Measurements from ENCODE around the gene ATP6V1A.

The ATP6V1A gene

GRCh38 chr3:113805249-113805648, 58.4 kb downstream of the ATP6V1A start:
- Mint-ChIP-seq H3K36me3 (ENCODE audit: low read depth) (peaks cover 60% of the 10 kb centered on the region), H3K4me1 (no peaks in the 10 kb centered on the region), H3K27ac (no peak overlapping the region), H3K9me3 (no peaks in the 10 kb centered on the region), H3K27me3 (ENCODE audit: low read depth, poor library complexity) (peaks cover 3% of the 10 kb centered on the region), H3K4me3 (no peak overlapping the region)
- DNase-seq = no peak
- TF ChIP-seq CTCF (IDR thresholded peaks at IDR 0.05) = no peak

GRCh38 chr3:113812854-113813253, 66.0 kb downstream of the ATP6V1A start:
- H3K27me3 Mint-ChIP-seq (ENCODE audit: low read depth, poor library complexity) = no peaks in the 10 kb centered on the region
- no peak for TF ChIP-seq CTCF (IDR thresholded peaks at IDR 0.05)
- peak overlapping the region; percentile 28 for H3K27ac Mint-ChIP-seq

GRCh38 chr3:113819866-113820265, 73.0 kb downstream of the ATP6V1A start:
- no peak for DNase-seq
- Mint-ChIP-seq H3K27ac (no peak overlapping the region), H3K4me3 (no peak overlapping the region), H3K4me1 (peaks cover 4% of the 10 kb centered on the region), H3K9me3 (no peaks in the 10 kb centered on the region), H3K36me3 (ENCODE audit: low read depth) (no peaks in the 10 kb centered on the region), H3K27me3 (ENCODE audit: low read depth, poor library complexity) (no peaks in the 10 kb centered on the region)
- no peak for TF ChIP-seq CTCF (IDR thresholded peaks at IDR 0.05)

More at GRCh38 chr3:113812854-113813253, 66.0 kb downstream of the ATP6V1A start:
- H3K4me3 Mint-ChIP-seq = no peak overlapping the region
- H3K36me3 Mint-ChIP-seq (ENCODE audit: low read depth) = peaks cover 8% of the 10 kb centered on the region
- no peaks in the 10 kb centered on the region for H3K4me1 Mint-ChIP-seq
- DNase-seq = no peak
- H3K9me3 Mint-ChIP-seq = no peaks in the 10 kb centered on the region

- no peak for DNase-seq
Measured at GRCh38 chr3:113825090-113825489, 78.3 kb downstream of the ATP6V1A start.

GRCh38 chr3:113828600-113828999, 81.8 kb downstream of the ATP6V1A start:
- Mint-ChIP-seq H3K27ac (no peak overlapping the region), H3K36me3 (ENCODE audit: low read depth) (no peaks in the 10 kb centered on the region), H3K4me3 (no peak overlapping the region), H3K27me3 (ENCODE audit: low read depth, poor library complexity) (peaks cover 3% of the 10 kb centered on the region), H3K4me1 (no peaks in the 10 kb centered on the region), H3K9me3 (no peaks in the 10 kb centered on the region)
- no peak for DNase-seq
- no peak for TF ChIP-seq CTCF (IDR thresholded peaks at IDR 0.05)

More at GRCh38 chr3:113825090-113825489, 78.3 kb downstream of the ATP6V1A start:
- TF ChIP-seq CTCF (IDR thresholded peaks at IDR 0.05) = no peak
- peaks cover 1% of the 10 kb centered on the region for H3K4me1 Mint-ChIP-seq
- H3K4me3 Mint-ChIP-seq = no peak overlapping the region
- no peak overlapping the region for H3K27ac Mint-ChIP-seq
- H3K27me3 Mint-ChIP-seq (ENCODE audit: low read depth, poor library complexity) = peaks cover 3% of the 10 kb centered on the region
- no peaks in the 10 kb centered on the region for H3K9me3 Mint-ChIP-seq
- H3K36me3 Mint-ChIP-seq (ENCODE audit: low read depth) = no peaks in the 10 kb centered on the region

GRCh38 chr3:113829576-113830354, 82.9 kb downstream of the ATP6V1A start:
- Mint-ChIP-seq H3K9me3 (no peaks in the 10 kb centered on the region), H3K27ac (no peak overlapping the region)
- no peak for TF ChIP-seq CTCF (IDR thresholded peaks at IDR 0.05)

More at GRCh38 chr3:113829576-113830354, 82.9 kb downstream of the ATP6V1A start:
- H3K4me3 Mint-ChIP-seq = no peak overlapping the region
- peaks cover 3% of the 10 kb centered on the region for H3K27me3 Mint-ChIP-seq (ENCODE audit: low read depth, poor library complexity)
- no peaks in the 10 kb centered on the region for H3K36me3 Mint-ChIP-seq (ENCODE audit: low read depth)
- H3K4me1 Mint-ChIP-seq = no peaks in the 10 kb centered on the region
- DNase-seq = no peak
